DND-41 (cell line): ENCODE results near the gene ACOXL.
A peak's percentile ranks its signal among the peaks of the same experiment; 100 is the strongest.

Experiments
- ATAC-seq: fragments of 200-7000 bp; cut with Tn5 transposase; 3 replicates; pipeline ENCODE4 v1.9.1; 2021; ENCODE audit warnings: low read depth; ENCODE audit not compliant: insufficient read depth
- DNase-seq: peaks from one replicate; pipeline ENCODE4 v3.0.0-alpha.2; 2020
- H2AFZ ChIP-seq: 2 replicates; pipeline ENCODE4 v1.6.0; 2012; ENCODE audit warnings: low read depth, low read length
- H3K27ac ChIP-seq: 2 replicates; pipeline ENCODE4 v1.5.1; 2012; ENCODE audit warnings: low read length, inconsistent platforms
- H3K27me3 ChIP-seq: fragments of 200-600 bp; sonication (generic); 2 replicates; pipeline ENCODE4 v1.6.0; 2012; ENCODE audit warnings: low read length, mild to moderate bottlenecking, inconsistent platforms; ENCODE audit not compliant: insufficient read depth, poor library complexity
- H3K36me3 ChIP-seq: 2 replicates; pipeline ENCODE4 v1.5.1; 2012; ENCODE audit warnings: low read length, inconsistent platforms; ENCODE audit not compliant: insufficient read depth
- H3K4me1 ChIP-seq: 2 replicates; pipeline ENCODE4 v1.5.1; 2012; ENCODE audit warnings: mild to moderate bottlenecking, low read length; ENCODE audit not compliant: insufficient read depth
- H3K4me2 ChIP-seq: 2 replicates; pipeline ENCODE4 v1.6.0; 2012; ENCODE audit warnings: mild to moderate bottlenecking, moderate library complexity, low read length, inconsistent platforms; ENCODE audit not compliant: insufficient read depth
- H3K4me3 ChIP-seq, 2 experiments: fragments of 200-600 bp in 1 of 2; shearing (Covaris generic) in 1 of 2; 2 replicates each; pipeline ENCODE4 v1.5.1; 2012 to 2016; ENCODE audit warnings: inconsistent platforms in 2 of 2, low read length in 2 of 2, mild to moderate bottlenecking in 2 of 2, low read depth in 1 of 2, moderate library complexity in 1 of 2
- H3K79me2 ChIP-seq: 2 replicates; pipeline ENCODE4 v1.6.0; 2012; ENCODE audit warnings: low read length, inconsistent platforms; ENCODE audit not compliant: insufficient read depth
- H3K9ac ChIP-seq: 2 replicates; pipeline ENCODE4 v1.6.0; 2012; ENCODE audit warnings: low read depth, mild to moderate bottlenecking, inconsistent platforms, low read length, moderate library complexity
- H3K9me3 ChIP-seq: 2 replicates; pipeline ENCODE4 v1.5.1; 2012; ENCODE audit warnings: low read length, moderate library complexity, mild to moderate bottlenecking, inconsistent platforms; ENCODE audit not compliant: insufficient read depth, severe bottlenecking
- H4K20me1 ChIP-seq: 2 replicates; pipeline ENCODE4 v1.6.0; 2012; ENCODE audit warnings: low read length; ENCODE audit not compliant: insufficient read depth
- EZH2 ChIP-seq: IDR thresholded peaks from 3 replicates; pipeline ENCODE4 v1.6.1; 2012; ENCODE audit warnings: borderline replicate concordance, low read depth, mild to moderate bottlenecking, moderate library complexity, low read length, inconsistent platforms; ENCODE audit not compliant: severe bottlenecking
- TF ChIP-seq, protein P1 (sequence below): IDR thresholded peaks from 2 replicates; pipeline ENCODE4 v1.5.1; 2012; ENCODE audit warnings: borderline replicate concordance, low read length, moderate library complexity, mild to moderate bottlenecking; ENCODE audit not compliant: poor library complexity, severe bottlenecking; ENCODE audit errors: extremely low read depth

Gene ACOXL

DNA sequence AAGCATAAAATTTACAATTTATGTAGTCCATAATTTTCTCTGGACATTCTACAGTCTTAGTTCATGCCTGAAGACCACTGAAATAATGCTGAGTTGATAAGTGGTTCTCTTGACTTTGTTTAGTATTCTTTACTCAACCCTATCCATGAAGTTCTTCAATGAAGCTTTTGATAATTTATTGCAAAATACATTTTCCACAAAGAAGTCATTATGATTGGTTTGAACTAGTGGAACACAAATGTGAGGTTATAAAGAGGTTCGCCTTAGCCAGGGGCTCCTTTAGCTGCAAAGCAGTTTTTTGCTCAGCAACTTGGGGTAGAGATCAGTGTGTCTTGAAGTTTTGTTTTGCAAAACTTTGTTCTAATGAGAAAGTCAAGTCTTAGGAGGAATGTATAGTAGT lies 394.2 kb downstream of the ACOXL start:
- peaks cover 80% of the 10 kb centered on the region for H3K36me3 ChIP-seq
- peaks cover 30% of the 10 kb centered on the region for H4K20me1 ChIP-seq
- no peaks in the 10 kb centered on the region for H3K9me3 ChIP-seq
- H2AFZ ChIP-seq, result no peak overlapping the region
- no peak overlapping the region for H3K27ac ChIP-seq
- no peak for TF ChIP-seq EZH2
- TF ChIP-seq, protein P1, sequence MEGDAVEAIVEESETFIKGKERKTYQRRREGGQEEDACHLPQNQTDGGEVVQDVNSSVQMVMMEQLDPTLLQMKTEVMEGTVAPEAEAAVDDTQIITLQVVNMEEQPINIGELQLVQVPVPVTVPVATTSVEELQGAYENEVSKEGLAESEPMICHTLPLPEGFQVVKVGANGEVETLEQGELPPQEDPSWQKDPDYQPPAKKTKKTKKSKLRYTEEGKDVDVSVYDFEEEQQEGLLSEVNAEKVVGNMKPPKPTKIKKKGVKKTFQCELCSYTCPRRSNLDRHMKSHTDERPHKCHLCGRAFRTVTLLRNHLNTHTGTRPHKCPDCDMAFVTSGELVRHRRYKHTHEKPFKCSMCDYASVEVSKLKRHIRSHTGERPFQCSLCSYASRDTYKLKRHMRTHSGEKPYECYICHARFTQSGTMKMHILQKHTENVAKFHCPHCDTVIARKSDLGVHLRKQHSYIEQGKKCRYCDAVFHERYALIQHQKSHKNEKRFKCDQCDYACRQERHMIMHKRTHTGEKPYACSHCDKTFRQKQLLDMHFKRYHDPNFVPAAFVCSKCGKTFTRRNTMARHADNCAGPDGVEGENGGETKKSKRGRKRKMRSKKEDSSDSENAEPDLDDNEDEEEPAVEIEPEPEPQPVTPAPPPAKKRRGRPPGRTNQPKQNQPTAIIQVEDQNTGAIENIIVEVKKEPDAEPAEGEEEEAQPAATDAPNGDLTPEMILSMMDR, result no peak
- peaks cover 37% of the 10 kb centered on the region for H3K4me1 ChIP-seq
- no peaks in the 10 kb centered on the region for H3K27me3 ChIP-seq
- H3K79me2 ChIP-seq, result peaks cover 95% of the 10 kb centered on the region
- H3K4me3 ChIP-seq, result no peak overlapping the region
- H3K4me2 ChIP-seq, result 0 out of 2 replicates have a peak overlapping the region, but pooled peaks have one; percentile 2
- ATAC-seq (no peak), DNase-seq (no peak)
- no peak overlapping the region for H3K9ac ChIP-seq

DNA sequence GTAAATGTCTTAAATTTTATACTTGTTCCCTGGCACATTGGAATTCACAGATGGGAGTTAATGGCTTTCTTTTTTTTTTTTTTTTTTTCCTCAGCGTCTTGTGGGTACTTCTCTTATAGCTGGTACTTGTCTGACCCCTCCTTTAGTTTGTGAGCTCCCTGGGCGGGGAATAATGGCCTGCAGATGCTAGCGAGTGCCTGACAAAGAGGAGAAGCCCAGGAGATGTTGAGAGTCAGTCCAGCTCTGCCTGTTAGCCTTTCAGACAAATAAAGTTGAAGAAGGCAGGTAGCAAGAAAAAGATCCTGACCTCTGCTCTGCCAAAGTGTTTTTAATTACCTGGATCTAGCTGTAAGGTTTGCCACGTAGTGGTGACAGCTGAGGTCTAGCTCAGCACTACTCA lies 395.0 kb downstream of the ACOXL start:
- TF ChIP-seq, protein P1, result no peak
- TF ChIP-seq EZH2, result no peak
- no peak overlapping the region for H2AFZ ChIP-seq
- H4K20me1 ChIP-seq, result peaks cover 27% of the 10 kb centered on the region
- no peaks in the 10 kb centered on the region for H3K9me3 ChIP-seq
- no peaks in the 10 kb centered on the region for H3K27me3 ChIP-seq
- H3K4me2 ChIP-seq, result no peak overlapping the region
- peaks cover 34% of the 10 kb centered on the region for H3K4me1 ChIP-seq
- peaks cover 95% of the 10 kb centered on the region for H3K79me2 ChIP-seq
- DNase-seq, result no peak
- no peak overlapping the region for H3K27ac ChIP-seq
- H3K4me3 ChIP-seq, result no peak overlapping the region
- no peak for ATAC-seq
- H3K9ac ChIP-seq, result no peak overlapping the region
- peaks cover 81% of the 10 kb centered on the region for H3K36me3 ChIP-seq

DNA sequence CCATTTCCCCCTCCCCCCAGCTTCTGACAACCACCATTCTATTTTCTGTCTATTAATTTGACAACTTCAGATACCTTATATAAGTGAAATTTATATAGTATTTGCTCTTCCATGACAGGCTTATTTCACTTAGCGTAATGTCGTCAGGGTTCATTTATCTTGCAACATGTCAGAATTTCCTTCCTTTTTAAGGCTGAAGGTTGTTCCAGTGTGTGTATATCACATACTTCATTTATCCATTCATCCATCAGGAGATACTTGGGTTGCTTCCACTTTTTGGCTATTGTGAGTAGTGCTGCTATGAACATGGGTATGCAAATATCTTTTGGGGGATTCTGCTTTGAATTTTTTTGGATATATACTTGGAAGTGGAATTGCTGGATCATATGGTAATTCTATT lies 395.7 kb downstream of the ACOXL start:
- TF ChIP-seq, protein P1, result no peak
- no peak for TF ChIP-seq EZH2
- H3K27me3 ChIP-seq, result no peaks in the 10 kb centered on the region
- H3K79me2 ChIP-seq, result peaks cover 95% of the 10 kb centered on the region
- DNase-seq, result no peak
- no peaks in the 10 kb centered on the region for H3K9me3 ChIP-seq
- H4K20me1 ChIP-seq, result peaks cover 23% of the 10 kb centered on the region
- no peak for ATAC-seq
- no peak overlapping the region for H3K4me3 ChIP-seq
- no peak overlapping the region; the same call in 1 of the 2 replicates for H3K4me2 ChIP-seq
- H3K36me3 ChIP-seq, result peaks cover 78% of the 10 kb centered on the region
- peaks cover 30% of the 10 kb centered on the region for H3K4me1 ChIP-seq
- no peak overlapping the region for H3K27ac ChIP-seq
- H2AFZ ChIP-seq, result no peak overlapping the region
- no peak overlapping the region for H3K9ac ChIP-seq

DNA sequence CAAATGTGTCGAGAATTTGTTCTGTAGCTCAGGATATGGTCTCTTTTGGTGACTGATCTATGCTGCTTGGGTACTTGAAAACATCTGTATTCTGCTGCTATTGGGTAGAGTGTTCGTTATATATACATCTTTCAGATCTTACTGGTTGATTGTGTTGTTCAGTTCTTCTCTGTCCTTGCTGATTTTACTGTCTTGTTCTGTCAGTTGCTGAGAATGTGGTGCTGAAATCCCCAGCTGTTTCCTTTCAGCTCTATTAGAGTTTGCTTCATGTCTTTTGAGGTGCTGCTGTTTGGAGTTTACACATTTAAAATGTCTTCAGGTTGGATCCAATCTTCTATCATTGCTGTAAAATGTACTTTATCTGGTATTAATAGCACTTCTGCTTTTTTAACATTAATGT lies 401.2 kb downstream of the ACOXL start:
- H2AFZ ChIP-seq, result no peak overlapping the region
- peak; percentile 73 for ATAC-seq
- H3K4me3 ChIP-seq, result no peak overlapping the region
- peaks cover 28% of the 10 kb centered on the region; the same call in 1 of the 2 replicates for H4K20me1 ChIP-seq
- peaks cover 23% of the 10 kb centered on the region for H3K4me1 ChIP-seq
- no peak overlapping the region for H3K9ac ChIP-seq
- TF ChIP-seq, protein P1, result no peak
- no peak for TF ChIP-seq EZH2
- H3K4me2 ChIP-seq, result no peak overlapping the region
- DNase-seq, result no peak
- peaks cover 95% of the 10 kb centered on the region for H3K79me2 ChIP-seq
- no peaks in the 10 kb centered on the region for H3K27me3 ChIP-seq
- peaks cover 62% of the 10 kb centered on the region for H3K36me3 ChIP-seq
- H3K27ac ChIP-seq, result no peak overlapping the region
- H3K9me3 ChIP-seq, result no peaks in the 10 kb centered on the region
